ENCODE measurements around the gene FAM219B.
"Not testable (repeated sequence)": the region's sequence is repeated elsewhere in the genome, so short reads cannot be mapped to it uniquely, and the experiment has no call there.

Gene FAM219B, protein sequence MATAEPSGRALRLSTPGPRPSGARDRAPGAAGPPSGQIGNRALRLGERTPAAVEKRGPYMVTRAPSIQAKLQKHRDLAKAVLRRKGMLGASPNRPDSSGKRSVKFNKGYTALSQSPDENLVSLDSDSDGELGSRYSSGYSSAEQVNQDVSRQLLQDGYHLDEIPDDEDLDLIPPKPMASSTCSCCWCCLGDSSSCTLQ

GRCh38 chr15:74906450-74907162 is at the start of gene FAM219B:
FAM219B (minus strand) TSS chr15:74906851; CDS start chr15:74906800, 51 bp downstream.
- in situ Hi-C loops (cut with HindIII; ENCODE audit: low pct_ligation_motif_present, low pct_unique_long_range_greater_than_20kb, low sequenced_read_pairs) = no loop called here
- peak; percentile 85 for DNase-seq

DNA sequence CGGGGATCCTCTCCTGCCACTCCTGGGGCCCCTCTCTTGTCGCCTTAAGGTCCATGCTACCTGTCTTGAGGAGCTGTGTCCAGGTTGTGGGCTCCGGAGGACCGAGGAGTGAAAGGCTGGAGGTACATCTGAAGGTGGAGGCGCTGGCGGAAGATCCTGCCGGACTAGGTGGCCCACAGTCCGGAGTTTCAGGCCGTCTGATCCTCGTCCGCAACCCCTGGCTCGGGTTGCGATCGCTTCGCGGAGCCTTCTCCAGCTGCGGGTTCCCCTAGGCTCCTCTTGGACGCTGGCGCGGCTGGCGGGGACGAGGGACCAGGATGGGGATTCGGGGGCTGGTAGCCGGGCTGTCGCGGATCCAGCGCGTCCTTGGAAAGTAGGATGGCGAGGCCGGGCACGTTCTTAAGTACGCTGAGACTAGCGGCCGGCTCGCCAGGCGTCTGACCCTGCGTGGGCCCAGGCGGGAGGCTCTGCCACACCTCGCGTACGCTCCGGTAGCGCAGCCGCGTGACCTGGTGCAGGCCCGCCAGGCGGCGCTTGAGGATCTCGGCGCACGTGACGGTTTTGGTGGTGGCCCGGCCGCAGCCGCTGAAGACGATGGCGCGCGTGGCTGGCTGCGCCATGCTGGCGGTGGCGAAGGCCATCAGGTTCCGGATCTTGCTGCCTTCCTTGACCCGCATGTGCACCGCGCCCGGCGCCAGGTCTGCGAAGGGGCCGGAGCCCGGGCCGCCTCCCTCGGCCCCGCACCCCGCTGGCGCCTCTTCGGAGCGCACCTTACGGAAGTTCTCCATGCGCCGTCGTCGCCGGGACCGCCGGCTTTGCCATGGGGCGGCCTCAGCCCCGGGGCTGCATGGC is 49.4 kb upstream of the FAM219B start:
- in situ Hi-C loops (cut with HindIII; ENCODE audit: low pct_ligation_motif_present, low pct_unique_long_range_greater_than_20kb, low sequenced_read_pairs) = no loop called here
- no peak for DNase-seq

DNA sequence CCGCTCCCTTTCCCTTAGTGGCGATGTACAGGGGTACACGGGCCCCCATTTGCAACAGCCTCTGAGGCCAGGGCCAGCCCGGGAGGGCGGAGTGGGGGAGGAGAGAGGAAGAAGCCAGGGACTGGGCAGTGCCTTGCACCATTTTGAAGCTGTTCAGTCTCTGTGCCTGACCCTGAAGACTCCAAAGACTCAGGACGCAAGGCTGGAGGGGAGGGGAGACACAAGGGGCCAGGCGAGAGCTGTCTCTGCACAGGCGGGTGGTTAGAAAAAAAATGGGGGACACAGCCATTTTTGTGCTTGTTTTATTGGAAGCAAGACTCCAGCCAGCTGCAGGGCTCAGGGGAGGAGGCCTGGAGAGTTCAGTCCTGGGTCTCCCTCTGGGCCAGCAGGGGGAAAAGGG is 48.4 kb upstream of the FAM219B start:
- no peak for DNase-seq
- in situ Hi-C loops (cut with HindIII; ENCODE audit: low pct_ligation_motif_present, low pct_unique_long_range_greater_than_20kb, low sequenced_read_pairs) = no loop called here

- in situ Hi-C loops (cut with HindIII; ENCODE audit: low pct_ligation_motif_present, low pct_unique_long_range_greater_than_20kb, low sequenced_read_pairs) = no loop called here
- DNase-seq = no peak
Measured at GRCh38 chr15:74954515-74954914, 47.9 kb upstream of the FAM219B start.

DNA sequence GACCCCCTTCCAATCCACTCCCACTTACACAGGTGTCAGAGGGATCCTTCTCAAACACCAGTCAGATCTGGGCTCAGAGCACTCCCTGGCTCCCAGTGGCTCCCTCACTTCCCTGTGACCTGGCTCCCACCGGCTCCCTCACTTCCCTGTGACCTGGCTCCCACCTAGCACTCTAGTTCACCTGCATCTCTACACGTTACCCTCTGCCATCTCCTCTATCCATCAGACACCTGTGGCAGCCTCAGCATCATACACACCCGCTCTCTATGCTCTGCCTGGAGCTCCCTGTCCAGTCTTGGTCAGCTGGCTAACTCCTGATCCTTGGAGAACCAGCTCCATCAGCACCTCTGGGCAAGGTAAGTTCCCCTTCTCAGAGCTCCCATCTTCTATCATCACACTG is 44.4 kb upstream of the FAM219B start:
- DNase-seq = no peak
- in situ Hi-C loops (cut with HindIII; ENCODE audit: low pct_ligation_motif_present, low pct_unique_long_range_greater_than_20kb, low sequenced_read_pairs) = no loop called here

DNA sequence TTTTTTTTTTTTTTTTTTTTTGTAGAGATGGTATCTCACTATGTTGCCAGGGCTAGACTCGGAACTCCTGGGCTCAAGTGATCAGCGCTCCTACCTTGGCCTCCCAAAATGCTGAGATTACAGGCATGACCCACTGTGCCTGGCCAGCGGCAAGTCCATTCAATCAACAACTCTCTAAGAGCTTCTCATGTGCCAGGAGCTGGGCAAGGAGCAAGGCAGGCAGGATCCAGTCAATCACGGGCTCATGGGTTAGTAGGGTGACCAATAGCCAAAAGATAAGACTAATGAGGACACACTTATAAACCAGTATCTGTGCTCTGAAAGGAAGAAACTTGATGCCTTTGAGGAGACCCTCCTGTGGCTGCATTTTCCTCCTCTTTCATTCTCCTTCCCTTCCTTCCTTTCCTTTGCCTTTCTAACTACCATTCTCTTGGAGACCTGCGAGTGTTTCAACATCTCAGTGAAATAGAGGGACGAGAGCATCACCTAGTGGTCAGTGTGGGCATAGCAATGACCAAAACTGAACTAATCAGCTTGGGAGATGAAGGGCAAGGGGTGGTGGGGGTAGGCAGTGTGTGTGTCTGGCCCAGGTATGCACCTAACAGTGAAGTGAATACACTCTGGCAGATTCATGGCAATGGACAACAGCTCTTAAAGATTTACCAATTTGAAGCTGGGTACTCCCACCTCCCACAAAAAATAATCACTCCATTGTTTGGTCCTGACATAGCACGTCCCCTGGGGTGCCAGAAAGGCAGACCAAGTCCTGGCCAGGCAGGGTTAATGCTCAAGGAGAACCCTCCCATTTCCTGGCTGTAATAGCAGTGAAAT is 43.6 kb upstream of the FAM219B start:
- DNase-seq = peak; percentile 73
- in situ Hi-C loops (cut with HindIII; ENCODE audit: low pct_ligation_motif_present, low pct_unique_long_range_greater_than_20kb, low sequenced_read_pairs) = no loop called here

- peak; percentile 94 for DNase-seq
- in situ Hi-C loops (cut with HindIII; ENCODE audit: low pct_ligation_motif_present, low pct_unique_long_range_greater_than_20kb, low sequenced_read_pairs) = no loop called here
Measured at GRCh38 chr15:74937590-74938371, 31.1 kb upstream of the FAM219B start, which contains the start of gene COX5A. COX5A (minus strand) TSS chr15:74938073; CDS start chr15:74938014, 59 bp downstream.

- DNase-seq = peak; percentile 18
- in situ Hi-C loops (cut with HindIII; ENCODE audit: low pct_ligation_motif_present, low pct_unique_long_range_greater_than_20kb, low sequenced_read_pairs) = no loop called here
Measured at GRCh38 chr15:74937272-74937589, 30.6 kb upstream of the FAM219B start.

DNA sequence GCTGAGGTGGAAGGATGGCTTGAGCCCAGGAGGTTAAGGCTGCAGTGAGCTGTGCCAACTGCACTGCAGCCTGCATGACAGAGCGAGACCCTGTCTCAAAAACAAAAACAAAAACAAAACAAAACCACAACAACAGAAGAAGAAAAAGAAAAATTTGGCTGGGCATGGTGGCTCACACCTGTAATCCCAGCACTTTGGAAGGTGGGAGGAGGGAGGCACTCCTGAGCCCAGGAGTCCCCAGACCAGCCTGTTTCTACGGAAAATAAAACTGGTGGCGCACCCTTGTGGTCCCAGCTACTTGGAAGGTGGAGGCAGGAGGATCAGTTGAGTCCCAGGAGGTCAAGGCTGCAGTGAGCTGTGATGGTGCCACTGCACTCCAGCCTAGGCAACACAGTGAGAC is 28.5 kb upstream of the FAM219B start:
- in situ Hi-C loops (cut with HindIII; ENCODE audit: low pct_ligation_motif_present, low pct_unique_long_range_greater_than_20kb, low sequenced_read_pairs) = not testable (repeated sequence)

GRCh38 chr15:74933573-74933972 is 26.9 kb upstream of the FAM219B start:
- in situ Hi-C loops (cut with HindIII; ENCODE audit: low pct_ligation_motif_present, low pct_unique_long_range_greater_than_20kb, low sequenced_read_pairs) = no loop called here
- DNase-seq = no peak

More for the DNA sequence above, 28.5 kb upstream of the FAM219B start:
- peak; percentile 10 for DNase-seq

DNA sequence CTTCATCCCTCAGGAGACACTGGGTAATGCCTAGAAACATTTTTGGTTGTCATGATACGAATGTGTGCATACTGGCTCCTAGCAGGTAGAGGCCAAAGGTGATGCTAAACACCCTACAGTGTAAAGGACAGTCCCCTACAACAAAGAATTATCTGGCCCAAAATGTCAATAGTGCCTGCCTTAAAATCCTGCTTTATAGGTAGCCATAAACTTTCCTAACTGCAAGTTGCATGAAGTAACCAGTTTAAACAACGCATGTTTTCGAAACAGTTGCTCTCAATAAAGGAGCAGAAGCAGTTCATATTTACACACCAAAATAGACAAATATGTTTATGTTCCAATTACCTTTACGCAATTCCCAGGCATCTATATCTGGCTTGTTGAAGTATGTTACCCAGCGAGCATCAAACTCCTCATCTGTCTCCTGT is 22.1 kb upstream of the FAM219B start:
- no peak for DNase-seq
- in situ Hi-C loops (cut with HindIII; ENCODE audit: low pct_ligation_motif_present, low pct_unique_long_range_greater_than_20kb, low sequenced_read_pairs) = no loop called here

DNA sequence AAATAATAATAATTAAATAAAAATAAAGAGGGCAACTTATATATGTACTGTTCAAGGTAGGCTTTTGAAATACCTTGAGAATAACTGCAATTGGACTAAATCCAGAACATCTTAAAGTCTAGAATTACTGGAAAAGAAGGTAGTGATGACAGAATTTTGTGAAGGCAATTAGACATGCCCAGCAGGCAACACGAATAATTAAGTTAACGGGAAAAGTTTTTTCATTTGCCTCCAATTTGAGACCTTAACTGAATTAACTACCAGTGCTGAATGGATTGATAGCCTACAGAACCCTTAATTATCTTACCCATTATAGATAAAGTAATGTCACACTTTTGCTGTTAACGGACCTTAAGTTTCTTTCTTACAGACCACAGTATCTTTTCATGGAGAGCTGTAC is 17.9 kb upstream of the FAM219B start:
- in situ Hi-C loops (cut with HindIII; ENCODE audit: low pct_ligation_motif_present, low pct_unique_long_range_greater_than_20kb, low sequenced_read_pairs) = no loop called here
- no peak for DNase-seq

DNA sequence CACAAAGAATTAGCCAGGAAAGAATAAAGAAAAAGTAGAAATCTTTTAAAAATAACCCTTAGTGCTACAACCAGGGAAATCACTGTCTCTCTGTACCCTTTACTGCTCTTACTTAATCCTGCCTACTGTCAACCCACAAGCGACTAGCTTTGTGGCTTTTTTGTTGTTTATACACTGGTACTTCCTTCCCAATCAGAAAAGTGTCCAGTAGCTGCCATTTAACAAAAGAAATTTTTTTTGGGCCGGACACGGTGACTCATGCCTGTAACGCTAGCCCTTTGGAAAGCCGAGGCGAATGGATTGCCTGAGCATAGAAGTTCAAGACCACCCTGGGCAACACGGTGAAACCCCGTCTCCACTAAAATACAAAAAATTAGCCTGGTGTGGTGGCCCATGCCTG is 13.8 kb upstream of the FAM219B start:
- DNase-seq = no peak
- in situ Hi-C loops (cut with HindIII; ENCODE audit: low pct_ligation_motif_present, low pct_unique_long_range_greater_than_20kb, low sequenced_read_pairs) = no loop called here

DNA sequence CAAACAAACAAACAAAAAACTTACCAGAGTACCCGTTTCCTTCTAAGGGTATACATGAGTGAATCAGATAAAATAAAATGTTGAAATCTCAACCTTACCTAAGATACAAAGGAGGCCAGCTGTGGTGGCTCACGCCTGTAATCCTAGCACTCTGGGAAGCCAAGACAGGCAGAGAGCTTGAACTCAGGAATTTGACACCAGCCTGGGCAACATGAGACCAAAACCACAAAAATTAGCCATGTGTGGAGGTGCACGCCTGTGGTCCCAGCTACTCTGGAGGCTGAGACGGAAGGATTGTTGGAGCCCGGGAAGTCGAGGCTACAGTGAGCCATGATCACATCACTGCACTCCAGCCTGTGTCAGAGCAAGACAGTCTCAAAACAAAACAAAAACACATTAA is 11.0 kb upstream of the FAM219B start:
- in situ Hi-C loops (cut with HindIII; ENCODE audit: low pct_ligation_motif_present, low pct_unique_long_range_greater_than_20kb, low sequenced_read_pairs) = no loop called here
- no peak for DNase-seq

DNA sequence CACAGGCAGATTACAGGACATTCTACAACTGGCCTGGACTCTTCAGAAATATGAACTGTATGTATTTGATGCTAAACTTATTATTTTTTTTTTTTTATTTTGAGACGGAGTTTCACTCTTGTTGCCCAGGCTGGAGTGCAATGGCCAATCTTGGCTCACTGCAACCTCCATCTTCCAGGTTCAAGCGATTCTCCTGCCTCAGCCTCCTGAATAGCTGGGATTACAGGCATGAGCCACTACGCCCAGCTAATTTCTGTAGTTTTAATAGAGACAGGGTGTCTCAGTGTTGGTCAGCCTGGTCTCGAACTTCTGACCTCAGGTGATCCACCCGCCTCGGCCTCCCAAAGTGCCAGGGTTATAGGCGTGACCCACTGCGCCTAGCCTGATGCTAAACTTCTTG is 7.1 kb upstream of the FAM219B start:
- DNase-seq; in situ Hi-C loops (cut with HindIII; ENCODE audit: low pct_ligation_motif_present, low pct_unique_long_range_greater_than_20kb, low sequenced_read_pairs): not testable (repeated sequence)

DNA sequence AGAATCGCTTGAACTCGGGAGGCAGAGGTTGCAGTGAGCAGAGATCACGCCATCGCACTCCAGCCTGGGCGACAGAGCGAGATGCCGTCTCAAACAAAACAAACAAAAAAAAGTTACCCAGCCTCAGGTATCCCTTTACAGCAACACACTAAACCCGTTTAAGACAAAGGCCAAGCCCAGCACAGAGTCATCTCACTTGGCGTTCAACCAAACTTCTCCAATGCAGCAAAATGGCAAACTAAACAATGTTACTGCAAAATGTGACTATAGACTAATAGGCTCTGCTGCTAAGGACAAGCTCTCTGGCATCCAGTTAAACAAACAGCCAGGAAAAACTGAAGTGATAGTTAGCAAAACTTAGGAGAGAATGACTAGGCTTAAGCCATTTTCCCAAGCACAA is 6.4 kb upstream of the FAM219B start:
- in situ Hi-C loops (cut with HindIII; ENCODE audit: low pct_ligation_motif_present, low pct_unique_long_range_greater_than_20kb, low sequenced_read_pairs) = no loop called here
- no peak for DNase-seq

GRCh38 chr15:74908635-74909034 is 2.0 kb upstream of the FAM219B start:
- no peak for DNase-seq
- in situ Hi-C loops (cut with HindIII; ENCODE audit: low pct_ligation_motif_present, low pct_unique_long_range_greater_than_20kb, low sequenced_read_pairs) = no loop called here
